Activated CD4-positive, alpha-beta T cell treated with anti-CD3 and anti-CD28 coated beads, Interleukin-2, amount 10 ng/mL, durations not matched to agents 24 days and 14 days (primary cell): ENCODE measurements around the gene TMPRSS9. TPM values are rescaled to one million over a fixed set of nuclear protein-coding genes. Genes with fewer than 3 reads are reported as not detected.

Experiments used
- DNase-seq: peaks from one replicate; pipeline ENCODE4 v3.0.0; 2022
- H3K27ac Mint-ChIP-seq: one replicate; pipeline ENCODE4 v1.8.0; 2022; ENCODE audit warnings: mild to moderate bottlenecking, mixed read lengths
- H3K27me3 Mint-ChIP-seq: one replicate; pipeline ENCODE4 v1.8.0; 2022; ENCODE audit warnings: mixed read lengths
- H3K36me3 Mint-ChIP-seq: one replicate; pipeline ENCODE4 v1.8.0; 2022; ENCODE audit warnings: low read depth, mild to moderate bottlenecking, mixed read lengths
- H3K4me1 Mint-ChIP-seq: one replicate; pipeline ENCODE4 v1.8.0; 2021; ENCODE audit warnings: mixed read lengths
- H3K4me3 Mint-ChIP-seq: one replicate; pipeline ENCODE4 v1.8.0; 2022; ENCODE audit warnings: mild to moderate bottlenecking, moderate library complexity, mixed read lengths
- H3K9me3 Mint-ChIP-seq: one replicate; pipeline ENCODE4 v1.8.0; 2021; ENCODE audit warnings: mixed read lengths
- intact Hi-C: fragments of 100-400 bp; cut with micrococcal nuclease; formaldehyde crosslinking; loops from one replicate; pipeline ENCODE4 v1.15.1; 2023
- total RNA-seq: library from RNA; stranded (reverse); gene quantifications from 2 replicates; pipeline ENCODE4 v1.2.3, GENCODE V29; 2022

The TMPRSS9 gene
- total RNA-seq, 1 donor from 2014 or later = not detected

GRCh38 chr19:2436384-2436783 lies 76.3 kb downstream of the TMPRSS9 start:
- Mint-ChIP-seq H3K4me1 (peaks cover 3% of the 10 kb centered on the region), H3K9me3 (no peaks in the 10 kb centered on the region), H3K36me3 (peaks cover 34% of the 10 kb centered on the region), H3K27me3 (no peaks in the 10 kb centered on the region), H3K4me3 (no peak overlapping the region), H3K27ac (no peak overlapping the region)
- DNase-seq = no peak
- intact Hi-C loops = no loop called here

GRCh38 chr19:2436926-2437325 lies 76.9 kb downstream of the TMPRSS9 start:
- intact Hi-C loops = no loop called here
- H3K36me3 Mint-ChIP-seq = peaks cover 35% of the 10 kb centered on the region
- H3K27ac Mint-ChIP-seq = no peak overlapping the region
- no peak for DNase-seq
- H3K4me1 Mint-ChIP-seq = peaks cover 3% of the 10 kb centered on the region
- H3K27me3 Mint-ChIP-seq = no peaks in the 10 kb centered on the region
- H3K9me3 Mint-ChIP-seq = no peaks in the 10 kb centered on the region
- H3K4me3 Mint-ChIP-seq = no peak overlapping the region

DNA sequence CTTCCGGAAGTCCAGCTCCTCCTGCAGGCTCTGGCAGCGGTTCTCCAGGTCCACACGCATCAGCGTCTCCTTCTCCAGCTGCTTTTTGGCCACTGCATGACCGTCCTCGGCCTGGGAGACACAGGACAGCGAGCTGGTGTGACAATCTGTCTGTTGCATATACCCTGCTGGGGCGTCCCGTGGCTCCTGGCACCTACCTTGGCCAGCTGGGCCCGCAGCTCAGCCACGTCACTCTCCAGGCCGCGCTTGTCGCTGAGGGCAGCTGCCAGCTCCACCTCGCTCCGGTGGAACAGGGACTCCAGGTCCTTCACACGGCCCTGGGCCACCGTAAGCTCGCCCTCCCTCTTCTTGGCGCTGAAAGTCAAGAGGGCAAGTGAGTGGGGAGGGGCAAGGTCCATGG lies 78.1 kb downstream of the TMPRSS9 start:
- peaks cover 3% of the 10 kb centered on the region for H3K4me1 Mint-ChIP-seq
- H3K36me3 Mint-ChIP-seq = peaks cover 31% of the 10 kb centered on the region
- H3K27me3 Mint-ChIP-seq = no peaks in the 10 kb centered on the region
- intact Hi-C loops = no loop called here
- no peak overlapping the region for H3K27ac Mint-ChIP-seq
- no peak for DNase-seq
- no peaks in the 10 kb centered on the region for H3K9me3 Mint-ChIP-seq
- H3K4me3 Mint-ChIP-seq = no peak overlapping the region

DNA sequence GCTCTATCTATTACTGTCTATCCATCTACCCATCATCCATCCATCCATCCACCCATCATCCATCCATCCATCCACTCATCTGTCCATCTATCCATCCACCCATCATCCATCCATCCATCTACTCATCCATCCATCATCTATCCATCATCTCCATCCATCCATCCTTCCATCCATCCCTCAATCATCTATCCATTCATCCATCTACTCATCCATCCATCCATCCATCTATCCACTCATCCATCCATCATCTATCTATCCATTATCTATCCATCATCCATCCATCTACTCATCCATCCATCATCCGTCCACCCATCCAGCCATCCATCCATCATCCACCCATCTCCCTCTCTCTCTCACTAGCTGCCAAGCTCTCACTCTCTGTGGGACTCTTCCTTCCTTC lies 80.5 kb downstream of the TMPRSS9 start:
- DNase-seq = no peak
- Mint-ChIP-seq H3K27ac (no peak overlapping the region), H3K9me3 (no peaks in the 10 kb centered on the region), H3K36me3 (peaks cover 27% of the 10 kb centered on the region), H3K4me1 (peaks cover 3% of the 10 kb centered on the region), H3K27me3 (no peaks in the 10 kb centered on the region), H3K4me3 (no peak overlapping the region)
- intact Hi-C loops = no loop called here

- intact Hi-C loops = no loop called here
- Mint-ChIP-seq H3K36me3 (peaks cover 24% of the 10 kb centered on the region), H3K27ac (no peak overlapping the region), H3K27me3 (no peaks in the 10 kb centered on the region), H3K4me3 (no peak overlapping the region), H3K4me1 (peaks cover 3% of the 10 kb centered on the region), H3K9me3 (no peaks in the 10 kb centered on the region)
- DNase-seq = no peak
Measured at GRCh38 chr19:2441096-2441752, 81.2 kb downstream of the TMPRSS9 start.

- H3K4me3 Mint-ChIP-seq = no peak overlapping the region
- no peak overlapping the region for H3K27ac Mint-ChIP-seq
- DNase-seq = no peak
- intact Hi-C loops = no loop called here
- no peaks in the 10 kb centered on the region for H3K9me3 Mint-ChIP-seq
- peaks cover 23% of the 10 kb centered on the region for H3K36me3 Mint-ChIP-seq
- H3K27me3 Mint-ChIP-seq = no peaks in the 10 kb centered on the region
- H3K4me1 Mint-ChIP-seq = peaks cover 9% of the 10 kb centered on the region
Measured at GRCh38 chr19:2443116-2443784, 83.2 kb downstream of the TMPRSS9 start.

DNA sequence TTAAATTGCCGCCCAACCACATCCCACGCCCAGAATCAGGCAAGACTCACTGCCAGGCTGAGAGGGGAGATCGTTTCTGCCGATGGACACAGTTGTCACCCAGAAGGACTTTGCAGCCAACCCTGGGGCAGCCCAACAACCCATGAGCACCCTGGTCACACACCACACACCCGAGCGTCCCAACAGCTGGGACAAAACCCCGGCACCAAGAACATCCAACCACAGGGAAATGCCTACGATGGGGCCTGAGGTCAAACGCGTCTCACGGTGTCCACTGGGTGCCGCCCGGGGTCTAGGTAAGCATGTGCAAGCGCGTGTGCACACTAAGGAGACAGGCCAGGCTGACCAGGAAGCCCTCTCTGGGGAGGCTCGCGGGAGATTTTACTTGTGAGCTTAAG lies 83.7 kb downstream of the TMPRSS9 start:
- no peak overlapping the region for H3K4me3 Mint-ChIP-seq
- peaks cover 24% of the 10 kb centered on the region for H3K36me3 Mint-ChIP-seq
- DNase-seq = no peak
- peaks cover 10% of the 10 kb centered on the region for H3K4me1 Mint-ChIP-seq
- H3K27ac Mint-ChIP-seq = no peak overlapping the region
- no peaks in the 10 kb centered on the region for H3K27me3 Mint-ChIP-seq
- intact Hi-C loops = no loop called here
- H3K9me3 Mint-ChIP-seq = no peaks in the 10 kb centered on the region

- no peak for DNase-seq
- Mint-ChIP-seq H3K4me3 (no peak overlapping the region), H3K27ac (no peak overlapping the region), H3K27me3 (no peaks in the 10 kb centered on the region), H3K9me3 (no peaks in the 10 kb centered on the region), H3K4me1 (peaks cover 11% of the 10 kb centered on the region), H3K36me3 (peaks cover 24% of the 10 kb centered on the region)
- intact Hi-C loops = no loop called here
Measured at GRCh38 chr19:2444251-2445002, 84.4 kb downstream of the TMPRSS9 start.

DNA sequence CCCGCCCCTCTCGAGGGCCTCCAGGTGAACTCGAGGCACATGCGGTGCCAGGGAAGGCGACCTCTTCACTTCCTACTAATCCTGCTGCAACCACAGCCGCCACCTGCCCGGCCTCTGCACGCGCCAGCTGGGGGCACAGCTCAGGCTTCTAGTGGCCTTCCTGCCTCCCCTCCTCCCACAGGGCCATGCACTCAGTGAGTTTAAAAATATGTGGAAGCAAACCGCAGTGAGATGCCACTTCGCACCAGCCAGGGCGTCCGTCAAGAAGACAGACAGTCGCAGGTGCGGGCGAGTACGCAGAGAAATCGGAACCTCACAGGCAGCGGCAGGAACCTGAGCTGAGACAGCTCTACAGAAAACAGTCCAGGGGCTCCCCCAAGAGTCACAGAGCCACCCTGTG lies 86.3 kb downstream of the TMPRSS9 start:
- intact Hi-C loops = no loop called here
- peak; percentile 67 for DNase-seq
- peaks cover 10% of the 10 kb centered on the region for H3K4me1 Mint-ChIP-seq
- H3K27ac Mint-ChIP-seq = peak overlapping the region; percentile 88
- H3K4me3 Mint-ChIP-seq = peak overlapping the region; percentile 68
- peaks cover 23% of the 10 kb centered on the region for H3K36me3 Mint-ChIP-seq
- H3K9me3 Mint-ChIP-seq = no peaks in the 10 kb centered on the region
- H3K27me3 Mint-ChIP-seq = no peaks in the 10 kb centered on the region

DNA sequence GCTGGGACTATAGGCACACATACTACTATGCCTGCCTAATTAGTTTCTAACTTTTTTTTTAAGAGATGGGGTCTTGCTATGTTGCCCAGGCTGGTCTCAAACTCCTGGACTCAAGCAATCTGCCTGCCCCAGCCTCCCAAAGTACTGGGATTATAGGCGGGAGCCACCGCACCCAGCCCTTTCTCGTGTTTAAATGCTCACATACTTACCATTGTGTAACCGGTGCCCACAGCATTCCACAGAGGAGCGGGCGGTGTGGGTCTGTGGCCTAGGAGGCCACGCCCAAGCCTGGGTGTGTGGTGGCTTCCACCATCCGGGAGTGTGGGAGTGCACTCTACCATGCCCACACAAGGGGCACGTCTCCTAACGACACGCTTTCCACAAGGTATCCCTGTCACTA lies 89.0 kb downstream of the TMPRSS9 start:
- Mint-ChIP-seq H3K9me3 (no peaks in the 10 kb centered on the region), H3K36me3 (peaks cover 18% of the 10 kb centered on the region), H3K4me1 (peaks cover 10% of the 10 kb centered on the region), H3K27me3 (no peaks in the 10 kb centered on the region), H3K4me3 (no peak overlapping the region), H3K27ac (no peak overlapping the region)
- intact Hi-C loops = no loop called here
- DNase-seq = no peak

GRCh38 chr19:2451138-2451537 lies 91.1 kb downstream of the TMPRSS9 start:
- peaks cover 22% of the 10 kb centered on the region for H3K4me1 Mint-ChIP-seq
- H3K9me3 Mint-ChIP-seq = no peaks in the 10 kb centered on the region
- no peak overlapping the region for H3K4me3 Mint-ChIP-seq
- H3K36me3 Mint-ChIP-seq = peaks cover 17% of the 10 kb centered on the region
- H3K27ac Mint-ChIP-seq = no peak overlapping the region
- intact Hi-C loops = no loop called here
- no peak for DNase-seq
- no peaks in the 10 kb centered on the region for H3K27me3 Mint-ChIP-seq

DNA sequence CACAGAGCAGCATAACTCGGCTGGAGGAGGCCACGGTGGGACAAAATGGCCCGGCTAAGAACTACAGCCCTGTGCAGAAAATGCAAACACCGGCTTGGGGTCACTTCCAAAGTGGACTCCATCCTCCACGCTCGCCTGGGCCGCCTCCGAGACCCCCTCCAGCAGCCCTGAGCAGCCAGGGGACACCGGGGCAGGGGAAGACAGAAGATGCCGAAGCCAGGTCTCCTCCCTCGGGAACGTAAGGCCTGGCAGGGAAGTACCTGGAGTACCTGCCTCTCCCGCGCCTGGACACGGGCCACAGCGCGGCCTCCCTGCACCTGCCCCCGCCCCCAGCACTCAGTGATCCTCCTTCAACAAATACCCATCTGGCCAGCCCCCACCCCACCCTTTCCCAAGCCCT lies 91.7 kb downstream of the TMPRSS9 start:
- Mint-ChIP-seq H3K27me3 (no peaks in the 10 kb centered on the region), H3K4me3 (no peak overlapping the region), H3K9me3 (no peaks in the 10 kb centered on the region), H3K36me3 (peaks cover 15% of the 10 kb centered on the region), H3K4me1 (peaks cover 17% of the 10 kb centered on the region), H3K27ac (no peak overlapping the region)
- DNase-seq = no peak
- intact Hi-C loops = no loop called here

DNA sequence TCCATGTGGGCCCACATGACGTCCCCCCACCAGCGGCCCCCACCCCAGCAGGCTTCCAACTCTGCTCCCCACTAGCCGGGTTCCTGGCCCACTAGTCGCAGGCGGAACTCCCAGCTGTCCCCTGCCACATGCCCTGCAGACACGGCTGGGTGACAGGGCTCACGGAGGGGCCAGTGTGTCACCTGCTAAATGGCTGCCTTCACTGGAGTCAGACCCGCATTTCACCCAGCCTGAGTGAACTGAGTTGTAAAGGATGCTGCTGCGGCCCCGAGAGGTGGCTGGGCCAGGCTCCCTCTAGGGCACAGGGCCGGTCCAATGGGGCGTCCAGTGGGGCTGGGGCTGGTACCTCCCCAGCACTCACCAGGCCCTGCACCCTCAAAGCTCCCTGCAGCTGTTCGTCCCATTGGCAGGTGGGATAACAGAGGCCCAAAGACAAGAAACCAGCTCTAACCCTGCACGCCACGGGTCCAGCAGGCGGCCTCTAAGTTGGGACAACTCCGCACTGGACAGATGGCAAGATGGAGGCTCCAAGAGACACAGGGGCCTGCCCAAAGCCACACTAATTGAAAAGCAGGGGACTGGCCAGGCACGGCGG lies 93.5 kb downstream of the TMPRSS9 start:
- no peak overlapping the region for H3K27ac Mint-ChIP-seq
- H3K36me3 Mint-ChIP-seq = peaks cover 12% of the 10 kb centered on the region
- H3K9me3 Mint-ChIP-seq = no peaks in the 10 kb centered on the region
- no peaks in the 10 kb centered on the region for H3K27me3 Mint-ChIP-seq
- no peak overlapping the region for H3K4me3 Mint-ChIP-seq
- DNase-seq = no peak
- intact Hi-C loops = no loop called here
- peaks cover 20% of the 10 kb centered on the region for H3K4me1 Mint-ChIP-seq
